DMS 273 (cell line): ENCODE results near the gene LMF1.
"Not testable (repeated sequence)": the region's sequence is repeated elsewhere in the genome, so short reads cannot be mapped to it uniquely, and the experiment has no call there.

ENCODE experiments used
- DNase-seq: peaks from one replicate; lab custom pipeline; 2025; ENCODE audit not compliant: unreplicated experiment; lab: John Stamatoyannopoulos, UW

The LMF1 gene

DNA sequence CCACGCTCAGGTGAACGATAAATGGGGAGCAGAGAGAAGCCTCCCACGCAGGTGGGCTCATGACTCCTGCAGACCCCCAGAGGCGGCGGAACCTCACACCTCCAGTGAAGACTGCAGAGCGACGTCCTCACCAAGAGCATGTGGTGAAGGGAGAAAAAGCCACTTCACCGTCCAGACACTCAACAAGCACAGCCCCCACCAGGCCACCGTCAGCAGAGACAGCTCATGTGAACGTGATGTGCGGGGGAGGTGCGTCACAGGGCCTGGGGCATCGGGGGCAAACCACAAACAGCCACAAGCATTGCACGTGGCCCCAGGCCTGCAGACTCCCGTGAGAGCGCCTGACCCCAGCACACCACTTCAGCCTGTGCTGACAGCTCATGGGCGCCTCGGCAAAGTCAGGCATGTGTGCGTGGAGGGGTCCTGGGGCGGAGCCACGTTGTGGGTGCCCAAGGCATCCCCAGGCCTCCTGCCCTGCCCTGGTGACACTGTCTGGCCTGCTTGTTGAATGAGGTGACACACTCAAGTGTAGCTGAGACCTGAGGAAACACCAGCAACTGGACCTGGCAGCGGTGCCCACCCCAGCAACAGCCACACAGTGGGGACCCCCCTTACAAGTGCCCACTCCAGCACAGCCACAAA is 19.0 kb downstream of the LMF1 start:
- DNase-seq = no peak

DNA sequence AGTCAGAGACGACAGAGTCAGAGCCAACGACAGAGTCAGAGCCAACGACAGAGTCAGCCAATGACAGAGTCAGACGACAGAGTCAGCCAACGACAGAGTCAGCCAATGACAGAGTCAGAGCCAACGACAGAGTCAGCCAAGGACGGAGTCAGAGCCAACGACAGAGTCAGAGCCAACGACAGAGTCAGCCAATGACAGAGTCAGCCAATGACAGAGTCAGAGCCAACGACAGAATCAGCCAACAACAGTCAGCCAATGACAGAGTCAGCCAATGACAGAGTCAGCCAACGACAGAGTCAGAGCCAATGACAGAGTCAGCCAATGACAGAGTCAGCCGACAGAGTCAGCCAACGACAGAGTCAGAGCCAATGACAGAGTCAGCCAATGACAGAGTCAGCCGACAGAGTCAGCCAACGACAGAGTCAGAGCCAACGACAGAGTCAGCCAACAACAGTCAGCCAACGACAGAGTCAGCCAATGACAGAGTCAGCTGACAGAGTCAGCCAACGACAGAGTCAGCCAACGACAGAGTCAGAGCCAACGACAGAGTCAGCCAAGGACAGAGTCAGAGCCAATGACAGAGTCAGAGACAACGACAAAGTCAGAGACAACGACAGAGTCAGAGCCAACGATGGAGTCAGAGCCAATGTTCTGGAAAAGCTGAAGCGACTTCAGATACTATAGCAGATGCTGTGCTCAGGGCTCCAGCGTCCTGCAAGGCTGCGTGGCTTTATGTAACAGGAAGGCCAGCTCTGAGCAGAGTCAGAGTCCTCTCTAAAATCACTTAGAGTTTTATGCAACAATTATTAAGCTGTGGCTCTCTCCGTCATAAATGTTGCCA is 19.8 kb downstream of the LMF1 start:
- DNase-seq = not testable (repeated sequence)

DNA sequence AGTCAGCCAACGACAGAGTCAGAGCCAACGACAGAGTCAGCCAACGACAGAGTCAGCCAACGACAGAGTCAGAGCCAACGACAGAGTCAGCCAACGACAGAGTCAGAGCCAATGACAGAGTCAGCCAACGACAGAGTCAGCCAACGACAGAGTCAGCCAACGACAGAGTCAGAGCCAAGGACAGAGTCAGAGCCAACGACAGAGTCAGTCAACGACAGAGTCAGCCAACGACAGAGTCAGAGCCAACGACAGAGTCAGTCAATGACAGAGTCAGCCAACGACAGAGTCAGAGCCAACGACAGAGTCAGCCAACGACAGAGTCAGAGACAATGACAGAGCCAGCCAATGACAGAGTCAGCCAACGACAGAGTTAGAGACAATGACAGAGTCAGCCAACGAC is 22.0 kb downstream of the LMF1 start:
- DNase-seq = not testable (repeated sequence)

DNA sequence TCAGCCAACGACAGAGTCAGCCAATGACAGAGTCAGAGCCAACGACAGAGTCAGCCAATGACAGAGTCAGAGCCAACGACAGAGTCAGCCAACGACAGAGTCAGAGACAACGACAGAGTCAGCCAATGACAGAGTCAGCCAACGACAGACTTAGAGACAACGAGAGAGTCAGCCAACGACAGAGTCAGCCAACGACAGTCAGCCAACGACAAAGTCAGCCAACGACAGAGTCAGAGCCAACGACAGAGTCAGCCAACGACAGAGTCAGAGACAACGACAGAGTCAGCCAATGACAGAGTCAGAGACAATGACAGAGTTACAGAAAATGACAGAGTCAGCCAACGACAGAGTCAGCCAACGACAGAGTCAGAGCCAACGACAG is 22.9 kb downstream of the LMF1 start:
- not testable (repeated sequence) for DNase-seq

DNA sequence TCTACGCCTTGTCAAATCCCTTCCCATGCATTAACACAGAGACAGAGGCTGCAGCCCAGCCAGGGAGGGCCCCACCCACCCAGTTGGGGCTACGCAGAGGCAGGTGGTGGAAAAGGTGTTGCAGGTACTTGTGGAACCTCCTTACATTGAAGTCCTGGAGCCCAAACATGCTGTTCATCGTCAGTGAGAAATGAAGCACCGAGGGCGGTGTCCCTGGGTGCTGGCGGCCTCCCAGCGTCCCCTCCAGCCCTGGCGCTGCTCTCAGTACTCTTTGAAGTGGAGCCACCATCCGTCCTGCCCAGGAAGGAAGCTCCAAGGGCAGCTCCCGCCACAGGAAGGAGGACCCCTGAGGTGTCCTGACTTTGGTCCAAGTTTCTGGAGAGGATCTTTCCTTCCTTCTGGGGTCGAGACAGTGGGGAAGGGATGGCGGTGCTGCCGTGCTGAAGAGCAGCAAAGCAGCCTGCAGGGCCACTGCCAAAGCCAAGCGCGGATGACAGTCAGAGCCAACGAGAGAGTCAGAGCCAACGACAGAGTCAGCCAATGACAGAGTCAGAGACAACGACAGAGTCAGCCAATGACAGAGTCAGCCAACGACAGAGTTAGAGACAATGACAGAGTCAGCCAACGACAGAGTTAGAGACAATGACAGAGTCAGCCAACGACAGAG is 23.4 kb downstream of the LMF1 start:
- no peak for DNase-seq

DNA sequence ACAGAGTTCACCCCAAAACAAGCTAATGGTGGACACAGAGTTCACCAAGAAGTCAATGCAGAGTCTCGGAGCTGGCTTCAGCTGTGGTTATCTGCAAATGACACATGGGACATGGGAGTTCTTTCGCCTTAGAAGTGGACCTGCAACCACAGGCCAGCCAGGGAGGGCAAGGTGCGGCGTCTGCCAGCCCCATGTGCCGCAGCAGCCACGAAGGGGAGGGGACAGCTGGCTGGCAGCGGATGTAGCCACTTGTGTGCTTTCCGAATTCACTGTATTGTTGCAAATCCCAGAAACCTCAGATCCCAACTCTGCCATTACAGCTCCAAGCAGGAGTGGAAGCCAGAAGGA is 24.8 kb downstream of the LMF1 start:
- no peak for DNase-seq

DNA sequence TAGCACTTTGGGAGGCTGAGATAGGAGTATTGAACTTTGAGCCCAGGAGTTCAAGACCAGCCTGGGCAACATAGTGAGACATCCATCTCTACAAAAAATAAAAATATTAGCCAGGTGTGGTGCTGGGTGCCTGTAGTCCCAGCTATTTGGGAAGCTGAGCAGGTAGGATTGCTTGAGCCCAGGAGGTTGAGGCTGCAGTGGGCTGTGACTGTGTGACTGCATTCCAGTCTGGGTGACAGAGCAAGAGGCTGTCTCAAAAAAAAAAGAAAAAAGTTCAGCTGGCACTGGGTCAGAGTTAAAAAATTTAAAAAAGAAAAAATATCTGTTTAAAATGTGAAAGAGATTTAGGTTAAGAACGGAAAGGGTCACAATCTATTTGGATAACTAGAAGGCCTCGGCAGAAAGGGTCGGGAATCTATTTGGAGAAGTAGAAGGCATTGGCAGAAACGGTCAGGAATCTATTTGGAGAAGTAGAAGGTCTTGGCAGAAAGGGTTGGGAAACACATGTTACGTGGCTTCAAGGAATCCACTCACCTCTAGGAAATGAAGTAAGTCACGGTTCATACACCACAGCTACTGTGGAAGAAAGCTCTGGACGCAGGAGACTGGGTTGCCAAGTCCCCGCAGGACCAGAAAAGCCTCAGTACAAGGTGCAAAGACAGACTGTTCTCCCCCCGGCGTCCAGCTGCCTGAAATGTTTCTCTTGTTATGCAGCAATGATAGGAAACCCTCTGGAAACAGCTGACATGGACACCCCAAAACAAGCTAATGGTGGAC is 25.3 kb downstream of the LMF1 start:
- no peak for DNase-seq

DNA sequence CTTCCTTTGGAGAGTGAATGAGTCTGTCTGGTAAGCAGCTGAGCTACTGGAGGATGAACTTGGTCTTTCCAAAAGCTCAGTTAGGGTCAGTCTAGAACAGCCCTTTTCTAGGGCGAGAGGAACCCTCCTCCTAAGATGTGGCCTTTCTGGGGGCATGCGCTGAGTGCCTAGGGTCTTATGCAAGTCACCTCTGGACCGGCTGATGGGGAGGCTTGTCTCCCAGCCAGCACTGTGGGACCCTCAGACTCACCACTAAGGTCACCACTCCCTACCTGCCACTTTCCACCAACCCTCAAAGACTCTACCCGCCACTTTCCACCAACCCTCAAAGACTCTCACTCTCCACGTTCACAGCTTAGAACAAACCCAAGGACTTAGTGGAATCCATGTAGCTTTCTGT is 26.8 kb downstream of the LMF1 start:
- no peak for DNase-seq

DNA sequence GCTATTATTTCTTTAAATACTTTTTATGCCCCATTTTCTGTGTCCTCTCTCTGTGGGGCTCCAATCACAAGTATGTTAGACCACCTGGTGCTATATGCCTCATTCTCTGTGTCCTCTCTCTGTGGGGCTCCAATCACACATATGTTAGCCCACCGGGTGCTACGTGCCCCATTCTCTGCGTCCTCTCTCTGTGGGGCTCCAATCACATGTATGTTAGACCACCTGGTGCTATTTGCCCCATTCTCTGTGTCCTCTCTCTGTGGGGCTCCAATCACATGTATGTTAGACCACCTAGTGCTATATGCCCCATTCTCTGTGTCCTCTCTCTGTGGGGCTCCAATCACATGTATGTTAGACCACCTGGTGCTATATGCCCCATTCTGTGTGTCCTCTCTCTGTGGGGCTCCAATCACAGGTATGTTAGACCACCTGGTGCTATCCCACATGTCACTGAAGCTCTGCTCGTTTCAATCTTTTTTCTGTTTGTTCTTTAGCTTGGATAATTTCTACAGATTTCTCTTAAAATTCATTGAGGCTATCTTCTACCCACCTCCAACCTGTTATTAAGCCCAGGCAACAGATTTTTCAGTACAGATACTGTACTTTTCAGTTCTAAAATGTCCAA is 28.2 kb downstream of the LMF1 start:
- no peak for DNase-seq

DNA sequence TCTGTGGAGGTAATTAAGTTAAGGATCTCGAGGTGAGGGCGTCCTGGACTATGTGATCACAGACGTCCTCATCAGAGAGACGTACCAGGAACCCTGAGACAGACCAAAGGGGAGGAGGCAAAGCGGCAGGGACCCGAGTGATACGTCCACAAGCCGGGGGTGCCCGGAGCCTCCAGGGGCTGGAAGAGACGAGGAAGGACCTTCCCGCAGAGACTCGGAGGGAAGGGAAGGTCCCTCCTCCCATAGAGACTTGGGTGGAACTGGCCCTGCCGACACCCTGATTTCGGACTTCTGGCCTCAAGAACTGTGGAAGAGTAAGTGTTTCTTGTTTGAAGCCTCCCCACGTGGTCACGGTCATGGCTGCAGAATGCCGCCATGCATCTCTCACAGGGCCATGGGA is 30.8 kb downstream of the LMF1 start:
- no peak for DNase-seq

DNA sequence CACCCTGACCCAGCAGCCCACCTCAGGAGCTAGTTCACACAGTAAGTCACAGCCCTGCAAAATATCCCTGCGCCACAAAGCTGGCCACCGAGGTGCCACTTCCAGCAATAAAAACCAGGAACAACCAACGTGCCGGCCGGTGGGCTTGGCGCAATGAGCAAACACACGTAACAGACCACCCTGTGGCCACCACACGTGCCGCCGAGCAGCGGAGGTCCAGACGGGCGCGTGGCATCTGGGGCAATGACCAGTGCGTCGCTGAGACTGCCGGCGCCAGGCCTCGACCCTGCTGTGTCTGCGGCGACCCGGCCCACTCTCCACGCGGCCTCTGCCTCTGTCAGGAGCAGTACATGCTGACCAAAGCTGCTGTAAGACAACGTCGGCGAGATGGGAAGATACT is 31.5 kb downstream of the LMF1 start:
- no peak for DNase-seq

DNA sequence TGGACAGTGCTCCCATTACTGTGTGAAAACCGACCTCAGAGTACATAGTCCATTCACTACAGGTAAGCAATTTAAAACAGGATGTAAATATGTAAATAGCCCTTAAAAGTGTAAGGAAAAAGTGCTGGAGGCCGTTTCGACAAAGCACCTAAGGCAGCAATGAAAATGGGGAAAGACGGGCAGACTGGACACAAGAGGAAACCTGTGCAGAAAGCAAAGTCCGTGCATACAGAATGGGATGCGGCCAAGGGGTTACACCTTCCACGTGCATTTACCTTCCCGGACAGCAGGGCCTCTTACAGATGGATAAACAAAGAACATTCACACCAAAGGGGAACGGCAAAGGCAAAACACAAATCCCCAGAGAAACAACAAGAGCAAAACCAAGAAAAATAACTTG is 32.0 kb downstream of the LMF1 start:
- no peak for DNase-seq

DNA sequence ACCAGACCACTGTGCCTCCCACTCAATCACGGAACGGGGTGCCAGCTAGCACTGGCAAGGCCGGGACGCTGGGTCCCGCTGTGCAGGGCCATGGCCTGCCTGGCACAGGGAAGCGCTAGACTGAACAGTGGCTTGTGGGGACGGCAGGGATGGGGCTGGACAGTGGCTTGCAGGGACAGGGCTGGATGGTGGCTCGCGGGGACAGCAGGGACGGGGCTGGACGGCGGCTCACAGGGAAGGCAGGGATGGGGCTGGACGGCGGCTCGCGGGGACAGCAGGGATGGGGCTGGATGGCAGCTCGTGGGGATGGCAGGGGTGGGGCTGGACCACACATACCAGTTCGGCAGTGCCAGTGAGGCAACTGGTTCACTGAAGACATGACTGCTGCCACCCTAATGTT is 32.6 kb downstream of the LMF1 start:
- no peak for DNase-seq

DNA sequence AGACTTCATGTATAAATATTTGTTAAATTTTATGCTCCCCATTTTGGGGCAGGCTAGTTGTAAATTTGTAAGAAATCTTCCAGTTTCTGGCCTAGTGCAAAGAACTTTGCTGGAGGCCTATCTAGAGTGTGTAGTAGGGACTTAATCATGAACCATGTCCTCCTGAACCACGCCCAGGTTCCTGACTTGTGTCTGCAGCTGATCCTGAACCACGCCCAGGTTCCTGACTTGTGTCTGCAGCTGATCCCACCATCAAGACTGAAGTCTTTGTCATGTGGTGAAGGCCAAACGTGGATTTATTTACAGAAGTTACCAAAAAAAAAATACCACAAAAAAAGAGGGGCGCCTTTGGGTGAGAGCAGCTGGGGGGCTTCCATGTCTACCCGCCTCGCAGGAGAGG is 33.1 kb downstream of the LMF1 start:
- no peak for DNase-seq

DNA sequence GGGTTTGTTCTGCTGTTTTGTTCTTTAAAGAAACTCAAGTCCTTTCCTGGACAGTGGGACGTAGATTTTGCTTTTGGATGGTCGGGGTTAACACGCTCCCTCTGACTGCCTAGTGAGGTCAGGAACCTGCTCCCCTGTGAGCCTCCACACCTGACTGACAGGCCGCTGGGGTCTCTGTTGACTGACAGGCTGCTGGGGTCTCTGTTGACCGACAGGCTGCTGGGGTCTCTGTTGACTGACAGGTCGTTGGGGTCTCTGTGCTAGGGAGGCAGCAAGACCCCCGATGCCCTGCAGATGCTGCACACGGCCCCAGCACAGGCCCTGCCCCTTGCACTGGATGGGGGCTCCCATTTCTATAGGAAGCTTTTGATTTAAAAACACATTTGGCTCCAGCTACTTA is 33.5 kb downstream of the LMF1 start:
- DNase-seq = no peak

DNA sequence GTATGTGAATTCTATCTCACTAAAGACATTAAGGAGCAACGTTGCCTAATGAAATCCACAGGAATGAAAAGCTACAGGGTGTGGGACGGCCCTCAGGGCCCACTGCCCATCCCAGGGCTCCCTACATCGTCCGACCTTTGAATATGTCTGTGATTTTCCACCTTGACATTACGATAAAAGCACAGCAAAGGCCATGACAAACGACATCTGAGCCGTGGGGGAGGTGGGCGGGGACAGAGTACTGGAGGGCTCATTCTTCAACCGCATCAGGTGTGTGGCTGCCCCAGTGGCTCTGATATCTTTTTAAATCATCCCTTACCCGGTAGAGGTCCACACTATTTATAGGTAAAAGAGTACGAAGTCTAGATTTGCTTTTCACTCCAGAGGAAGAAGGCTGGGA is 35.1 kb downstream of the LMF1 start:
- no peak for DNase-seq

DNA sequence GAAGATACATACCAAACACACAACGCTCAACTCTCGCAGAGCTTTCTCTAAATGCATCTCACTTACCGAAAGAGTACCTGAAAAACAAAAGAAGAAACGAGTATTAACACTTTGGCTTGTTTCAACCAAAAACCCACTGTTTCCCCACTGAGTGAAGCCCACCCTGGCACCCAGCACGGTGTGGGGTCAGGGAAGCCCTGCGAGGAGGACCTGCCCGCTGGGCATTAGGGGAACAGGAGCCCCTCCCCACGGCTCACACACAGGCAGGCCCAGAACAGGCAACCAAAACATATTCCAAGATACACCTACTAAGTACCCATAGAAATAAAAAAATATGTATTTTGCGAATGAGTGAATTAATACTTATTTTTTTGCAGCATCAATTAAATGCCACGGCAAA is 36.6 kb downstream of the LMF1 start:
- no peak for DNase-seq

DNA sequence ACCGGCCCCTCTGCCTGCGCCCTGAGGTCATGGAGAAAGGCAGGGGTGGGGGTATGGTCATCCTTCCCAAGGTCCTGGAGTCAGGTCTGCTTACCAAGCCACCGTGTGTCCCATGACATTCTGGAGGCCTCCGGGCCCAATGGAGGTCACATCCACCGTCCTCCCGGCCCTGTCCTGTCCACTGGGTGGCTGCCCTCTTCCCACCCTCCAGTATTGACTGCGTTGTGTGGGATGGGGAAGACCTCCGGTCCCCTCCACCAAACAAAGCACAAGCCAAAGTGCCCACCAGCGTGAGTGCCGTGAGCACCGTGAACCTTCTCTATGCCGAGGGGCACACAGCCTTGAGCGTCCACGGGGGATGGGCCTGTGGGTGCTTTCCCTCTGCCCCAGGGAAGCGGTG is 37.2 kb downstream of the LMF1 start:
- no peak for DNase-seq

DNA sequence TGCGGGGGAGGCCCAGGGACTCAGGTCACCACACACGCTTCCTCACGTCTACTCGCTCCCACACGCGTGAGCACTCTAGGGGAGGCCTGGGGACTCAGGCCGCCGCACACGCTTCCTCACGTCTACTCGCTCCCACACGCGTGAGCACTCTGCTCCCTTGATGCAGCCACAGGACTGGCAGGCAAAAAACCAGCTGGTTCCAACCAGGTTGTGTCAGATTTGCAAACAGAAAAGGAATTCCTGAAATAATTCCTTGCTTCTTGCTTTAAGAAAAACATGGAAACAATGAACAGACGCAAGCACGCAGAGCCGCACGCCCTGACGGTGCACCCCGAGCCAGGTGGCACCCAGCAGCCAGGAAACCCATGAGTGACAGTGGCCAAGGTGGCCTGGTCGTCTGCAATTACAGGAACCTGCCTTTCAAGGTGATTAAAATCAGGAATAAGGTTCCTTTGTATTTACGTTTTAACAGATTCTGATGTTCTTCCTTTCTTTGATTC is 37.9 kb downstream of the LMF1 start:
- DNase-seq = no peak

DNA sequence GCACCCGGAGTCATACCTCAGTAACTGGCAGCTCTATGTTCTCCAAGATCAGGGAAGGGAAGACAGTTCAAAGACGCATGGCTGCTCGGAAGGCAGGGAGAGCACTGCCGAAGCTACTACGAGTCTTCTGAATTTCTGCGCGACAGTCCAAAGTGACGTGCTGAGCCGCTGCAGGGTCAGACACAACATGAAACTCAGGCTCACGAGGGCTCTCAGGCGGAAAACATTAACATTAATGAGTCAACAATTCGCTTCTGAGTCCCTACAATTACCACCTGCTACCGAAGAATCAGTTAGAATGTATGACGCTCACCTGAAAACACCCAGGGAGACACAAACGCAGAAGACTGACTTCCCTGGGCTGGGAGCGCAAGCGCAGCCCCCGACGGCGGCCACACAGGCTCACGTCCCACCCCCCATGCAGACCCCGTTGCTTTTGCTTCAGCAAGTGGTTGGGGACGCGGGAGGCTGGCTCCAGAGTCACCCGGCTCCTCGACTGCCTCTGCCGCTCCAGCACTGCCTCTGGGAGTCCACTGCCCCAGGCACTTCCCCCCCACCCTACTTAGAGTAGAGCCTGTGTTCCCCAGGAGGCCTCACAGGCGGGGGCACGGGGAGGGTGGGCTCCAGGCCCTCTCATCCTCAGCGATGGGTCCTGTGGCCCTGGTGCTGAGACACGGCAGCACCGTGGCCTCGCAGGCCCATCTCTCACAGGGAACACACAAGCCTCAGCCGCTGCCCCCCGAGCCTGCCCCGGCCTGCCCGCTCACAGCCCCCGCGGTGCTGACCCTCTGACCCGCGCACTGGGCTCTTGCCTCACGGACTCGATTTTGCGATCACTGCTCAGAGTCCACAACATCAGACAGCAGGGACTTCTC is 38.9 kb downstream of the LMF1 start:
- no peak for DNase-seq
